PC-3 (cell line): ENCODE measurements around the gene ARHGAP42.
A peak's percentile ranks its signal among the peaks of the same experiment; 100 is the strongest.
"Not testable (repeated sequence)": the region's sequence is repeated elsewhere in the genome, so short reads cannot be mapped to it uniquely, and the experiment has no call there.

ENCODE experiments used
- EZH2 ChIP-seq: fragments of 300-600 bp; sonication (generic); IDR thresholded peaks from one replicate; pipeline ENCODE4 v1.6.1; 2017; ENCODE audit warnings: antibody characterized with exemption, mild to moderate bottlenecking, low read length; ENCODE audit not compliant: unreplicated experiment
- TF ChIP-seq, protein P1 (sequence below): fragments of 300-600 bp; sonication (generic); conservative IDR thresholded peaks from 2 replicates; pipeline ENCODE4 v1.5.1; 2017; ENCODE audit warnings: antibody characterized with exemption, low read depth, mild to moderate bottlenecking, low read length

DNA sequence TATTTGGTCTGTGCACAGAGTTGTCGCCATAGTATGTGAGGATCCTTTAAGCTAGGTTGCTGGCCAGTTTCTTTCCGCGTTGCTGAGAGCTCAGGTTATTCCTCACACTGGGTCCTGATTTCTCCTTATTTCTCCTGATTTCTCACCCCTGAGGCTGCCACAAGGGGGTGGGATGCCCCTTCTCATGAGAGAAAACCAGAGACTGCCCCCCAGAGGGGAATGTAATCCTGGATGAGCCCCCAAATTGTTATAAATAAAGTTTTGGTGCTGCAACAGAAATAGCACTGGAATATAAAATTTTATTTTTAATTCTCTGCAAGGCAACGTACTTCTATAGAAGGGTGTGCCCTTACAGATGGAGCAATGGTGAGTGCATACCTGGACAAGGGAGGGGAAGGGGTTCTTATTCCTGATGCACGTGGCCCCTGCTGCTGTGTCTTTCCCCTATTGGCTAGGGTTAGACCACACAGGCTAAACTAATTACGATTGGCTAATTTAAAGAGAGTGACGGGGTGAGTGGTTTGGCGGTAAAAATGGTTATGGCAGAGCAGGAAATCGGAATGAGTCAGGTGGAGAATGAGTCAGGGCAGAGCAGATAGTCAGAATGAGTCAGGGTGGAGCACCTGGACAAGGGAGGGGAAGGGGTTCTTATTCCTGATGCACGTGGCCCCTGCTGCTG is 62.9 kb downstream of the ARHGAP42 start:
- TF ChIP-seq, protein P1, sequence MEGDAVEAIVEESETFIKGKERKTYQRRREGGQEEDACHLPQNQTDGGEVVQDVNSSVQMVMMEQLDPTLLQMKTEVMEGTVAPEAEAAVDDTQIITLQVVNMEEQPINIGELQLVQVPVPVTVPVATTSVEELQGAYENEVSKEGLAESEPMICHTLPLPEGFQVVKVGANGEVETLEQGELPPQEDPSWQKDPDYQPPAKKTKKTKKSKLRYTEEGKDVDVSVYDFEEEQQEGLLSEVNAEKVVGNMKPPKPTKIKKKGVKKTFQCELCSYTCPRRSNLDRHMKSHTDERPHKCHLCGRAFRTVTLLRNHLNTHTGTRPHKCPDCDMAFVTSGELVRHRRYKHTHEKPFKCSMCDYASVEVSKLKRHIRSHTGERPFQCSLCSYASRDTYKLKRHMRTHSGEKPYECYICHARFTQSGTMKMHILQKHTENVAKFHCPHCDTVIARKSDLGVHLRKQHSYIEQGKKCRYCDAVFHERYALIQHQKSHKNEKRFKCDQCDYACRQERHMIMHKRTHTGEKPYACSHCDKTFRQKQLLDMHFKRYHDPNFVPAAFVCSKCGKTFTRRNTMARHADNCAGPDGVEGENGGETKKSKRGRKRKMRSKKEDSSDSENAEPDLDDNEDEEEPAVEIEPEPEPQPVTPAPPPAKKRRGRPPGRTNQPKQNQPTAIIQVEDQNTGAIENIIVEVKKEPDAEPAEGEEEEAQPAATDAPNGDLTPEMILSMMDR: 0 out of 2 replicates have a peak, but pooled peaks have one; percentile 22
- not testable (repeated sequence) for TF ChIP-seq EZH2
